PC-3 (cell line): ENCODE results near the gene RMP24.

Experiments used
- ATAC-seq: fragments of 200-7000 bp; cut with Tn5 transposase; 2 replicates; pipeline ENCODE4 v1.9.1; 2020; ENCODE audit warnings: mild to moderate bottlenecking, moderate library complexity
- BruUV-seq: library from RNA; stranded (reverse); fragments of 400-500 nt; replicated peaks from 2 replicates; lab custom pipeline; 2021; lab: Mats Ljungman, UMichigan
- CTCF ChIA-PET: fragments of 300-600 bp; sonication (Branson Sonifier 250); formaldehyde crosslinking; loops from one replicate; lab custom pipeline; 2022; ENCODE audit warnings: antibody characterized with exemption; lab: Charles Lee
- POLR2A ChIA-PET: fragments of 300-600 bp; sonication (Branson Sonifier 250); formaldehyde crosslinking; loops from one replicate; lab custom pipeline; 2022; ENCODE audit warnings: antibody characterized with exemption; ENCODE audit not compliant: unreplicated experiment; lab: Charles Lee
- DNase-seq: peaks from one replicate; pipeline ENCODE4 v3.0.0-alpha.2; 2015
- H2AFZ ChIP-seq: fragments of 300-600 bp; sonication (generic); 2 replicates; pipeline ENCODE4 v1.6.0; 2016; ENCODE audit warnings: antibody characterized with exemption, low read length
- H3F3A ChIP-seq: fragments of 300-600 bp; sonication (generic); one replicate; pipeline ENCODE4 v1.6.0; 2017; ENCODE audit warnings: antibody characterized with exemption, low read length, control low read depth, mild to moderate bottlenecking; ENCODE audit not compliant: unreplicated experiment
- H3K27ac ChIP-seq: fragments of 300-600 bp; sonication (generic); 2 replicates; pipeline ENCODE4 v1.5.1; 2016; ENCODE audit warnings: mild to moderate bottlenecking, low read length
- H3K27me3 ChIP-seq: fragments of 300-600 bp; sonication (generic); 2 replicates; pipeline ENCODE4 v1.6.1; 2016; ENCODE audit warnings: low read length, mixed read lengths
- H3K36me3 ChIP-seq: fragments of 300-600 bp; sonication (generic); 2 replicates; pipeline ENCODE4 v1.6.1; 2016; ENCODE audit warnings: low read depth, mixed run types, low read length, mixed read lengths
- H3K4me1 ChIP-seq: fragments of 300-600 bp; sonication (generic); 2 replicates; pipeline ENCODE4 v1.5.1; 2016; ENCODE audit warnings: low read length; ENCODE audit not compliant: insufficient read depth
- H3K4me2 ChIP-seq: fragments of 300-600 bp; sonication (generic); 2 replicates; pipeline ENCODE4 v1.6.0; 2016; ENCODE audit warnings: low read length
- H3K4me3 ChIP-seq: fragments of 300-600 bp; sonication (generic); 2 replicates; pipeline ENCODE4 v1.5.1; 2016; ENCODE audit warnings: mild to moderate bottlenecking, low read length, mixed read lengths
- H3K79me2 ChIP-seq: fragments of 300-600 bp; sonication (generic); 2 replicates; pipeline ENCODE4 v1.6.1; 2017; ENCODE audit warnings: low read length, mixed read lengths
- H3K9ac ChIP-seq: fragments of 300-600 bp; sonication (generic); 2 replicates; pipeline ENCODE4 v1.6.0; 2016; ENCODE audit warnings: mild to moderate bottlenecking, low read length
- H3K9me2 ChIP-seq: fragments of 300-600 bp; sonication (generic); replicated peaks from 2 replicates; pipeline ENCODE4 v1.6.1; 2016; ENCODE audit warnings: mixed run types, low read length, mixed read lengths
- H3K9me3 ChIP-seq: fragments of 300-600 bp; sonication (generic); 2 replicates; pipeline ENCODE4 v1.6.1; 2016; ENCODE audit warnings: low read length, mixed read lengths
- H4K20me1 ChIP-seq: fragments of 300-600 bp; sonication (generic); 2 replicates; pipeline ENCODE4 v1.6.1; 2016; ENCODE audit warnings: low read length, mixed read lengths
- EZH2 ChIP-seq: fragments of 300-600 bp; sonication (generic); IDR thresholded peaks from one replicate; pipeline ENCODE4 v1.6.1; 2017; ENCODE audit warnings: antibody characterized with exemption, mild to moderate bottlenecking, low read length; ENCODE audit not compliant: unreplicated experiment
- EZH2phosphoT487 ChIP-seq: fragments of 300-600 bp; sonication (generic); IDR thresholded peaks from 2 replicates; pipeline ENCODE4 v1.6.1; 2018; ENCODE audit warnings: mild to moderate bottlenecking, antibody characterized with exemption, low read length, borderline replicate concordance
- intact Hi-C: fragments of 100-400 bp; cut with micrococcal nuclease; formaldehyde crosslinking; loops from 2 replicates; pipeline ENCODE4 v1.9.0; 2023
- TF ChIP-seq, protein P1 (sequence below): fragments of 300-600 bp; sonication (generic); conservative IDR thresholded peaks from 2 replicates; pipeline ENCODE4 v1.5.1; 2017; ENCODE audit warnings: antibody characterized with exemption, low read depth, mild to moderate bottlenecking, low read length

The RMP24 gene

DNA sequence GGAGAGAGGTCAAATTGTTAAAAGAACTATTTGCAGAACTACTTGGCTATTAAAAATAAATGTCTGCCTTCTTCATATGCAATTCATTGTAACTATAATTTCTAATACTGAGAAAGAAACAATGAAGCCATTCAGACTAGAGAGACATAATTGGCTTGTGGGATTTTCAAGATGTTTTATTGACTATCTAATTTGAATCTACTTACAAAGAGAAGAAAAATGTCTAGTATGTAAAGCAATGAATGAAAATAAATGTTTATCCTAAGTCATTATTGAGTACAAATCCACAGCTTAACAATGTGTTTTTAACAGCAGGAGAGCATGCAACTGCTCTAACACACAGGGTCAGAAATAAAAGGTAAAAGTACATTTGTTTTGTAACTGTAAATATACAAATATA is 19.2 kb downstream of the RMP24 start:
- Histone ChIP-seq H4K20me1 (no peaks in the 10 kb centered on the region), H3K27ac (no peak overlapping the region), H3K9me2 (no peaks in the 10 kb centered on the region), H3K9me3 (no peaks in the 10 kb centered on the region), H3K27me3 (no peaks in the 10 kb centered on the region), H2AFZ (no peak overlapping the region), H3K4me3 (no peak overlapping the region), H3K36me3 (no peaks in the 10 kb centered on the region), H3K79me2 (no peaks in the 10 kb centered on the region), H3K9ac (no peak overlapping the region), H3F3A (no peaks in the 10 kb centered on the region), H3K4me1 (no peaks in the 10 kb centered on the region), H3K4me2 (no peak overlapping the region)
- intact Hi-C loops, result no loop called here
- DNase-seq, result no peak
- TF ChIP-seq EZH2, result no peak
- TF ChIP-seq EZH2phosphoT487, result no peak
- TF ChIP-seq, protein P1, sequence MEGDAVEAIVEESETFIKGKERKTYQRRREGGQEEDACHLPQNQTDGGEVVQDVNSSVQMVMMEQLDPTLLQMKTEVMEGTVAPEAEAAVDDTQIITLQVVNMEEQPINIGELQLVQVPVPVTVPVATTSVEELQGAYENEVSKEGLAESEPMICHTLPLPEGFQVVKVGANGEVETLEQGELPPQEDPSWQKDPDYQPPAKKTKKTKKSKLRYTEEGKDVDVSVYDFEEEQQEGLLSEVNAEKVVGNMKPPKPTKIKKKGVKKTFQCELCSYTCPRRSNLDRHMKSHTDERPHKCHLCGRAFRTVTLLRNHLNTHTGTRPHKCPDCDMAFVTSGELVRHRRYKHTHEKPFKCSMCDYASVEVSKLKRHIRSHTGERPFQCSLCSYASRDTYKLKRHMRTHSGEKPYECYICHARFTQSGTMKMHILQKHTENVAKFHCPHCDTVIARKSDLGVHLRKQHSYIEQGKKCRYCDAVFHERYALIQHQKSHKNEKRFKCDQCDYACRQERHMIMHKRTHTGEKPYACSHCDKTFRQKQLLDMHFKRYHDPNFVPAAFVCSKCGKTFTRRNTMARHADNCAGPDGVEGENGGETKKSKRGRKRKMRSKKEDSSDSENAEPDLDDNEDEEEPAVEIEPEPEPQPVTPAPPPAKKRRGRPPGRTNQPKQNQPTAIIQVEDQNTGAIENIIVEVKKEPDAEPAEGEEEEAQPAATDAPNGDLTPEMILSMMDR, result no peak
- POLR2A ChIA-PET, result no interaction called here
- BruUV-seq, result no TSS peak
- ATAC-seq, result no peak
- CTCF ChIA-PET, result no interaction called here

GRCh38 chr18:35993013-35993412 is 20.5 kb downstream of the RMP24 start:
- Histone ChIP-seq H3K27me3 (no peaks in the 10 kb centered on the region), H3K9me3 (no peaks in the 10 kb centered on the region), H3F3A (no peaks in the 10 kb centered on the region), H3K4me1 (no peaks in the 10 kb centered on the region), H3K9ac (no peak overlapping the region), H3K9me2 (no peaks in the 10 kb centered on the region), H2AFZ (no peak overlapping the region), H4K20me1 (no peaks in the 10 kb centered on the region), H3K27ac (no peak overlapping the region), H3K4me3 (no peak overlapping the region), H3K36me3 (no peaks in the 10 kb centered on the region), H3K4me2 (no peak overlapping the region), H3K79me2 (no peaks in the 10 kb centered on the region)
- BruUV-seq, result no TSS peak
- intact Hi-C loops, result no loop called here
- ChIA-PET CTCF (no interaction called here), POLR2A (no interaction called here)
- ATAC-seq, result no peak
- DNase-seq, result no peak
- no peak for TF ChIP-seq EZH2phosphoT487
- TF ChIP-seq, protein P1, result no peak

- CTCF ChIA-PET, result no interaction called here
- ATAC-seq (no peak), DNase-seq (no peak)
These were observed 26.5 kb downstream of the RMP24 start for GRCh38 chr18:35998967-35999366.

More at GRCh38 chr18:35998967-35999366, 26.5 kb downstream of the RMP24 start:
- Histone ChIP-seq H3K36me3 (no peaks in the 10 kb centered on the region), H3F3A (no peaks in the 10 kb centered on the region), H3K4me2 (no peak overlapping the region), H4K20me1 (no peaks in the 10 kb centered on the region), H3K27ac (no peak overlapping the region), H3K9me2 (no peaks in the 10 kb centered on the region), H3K4me1 (no peaks in the 10 kb centered on the region), H3K27me3 (no peaks in the 10 kb centered on the region), H3K79me2 (no peaks in the 10 kb centered on the region), H2AFZ (no peak overlapping the region), H3K4me3 (no peak overlapping the region), H3K9me3 (no peaks in the 10 kb centered on the region), H3K9ac (no peak overlapping the region)
- POLR2A ChIA-PET, result no interaction called here
- intact Hi-C loops, result no loop called here
- no TSS peak for BruUV-seq
- TF ChIP-seq EZH2 (no peak), EZH2phosphoT487 (no peak)
- TF ChIP-seq, protein P1, result peak; percentile 39; the same call in 1 of the 2 replicates
